Rectal smooth muscle tissue (tissue), 1 donor: Measurements from ENCODE around the gene PLA2G4F.

Source experiments
- H3K27ac ChIP-seq: one replicate; pipeline ENCODE4 v1.7.0; 2013; ENCODE audit warnings: low read depth, low read length, inconsistent platforms
- H3K27me3 ChIP-seq: one replicate; pipeline ENCODE4 v1.7.0; 2013; ENCODE audit warnings: low read length; ENCODE audit not compliant: control insufficient read depth, insufficient read depth
- H3K36me3 ChIP-seq: one replicate; pipeline ENCODE4 v1.7.0; 2013; ENCODE audit warnings: low read length; ENCODE audit not compliant: control insufficient read depth, insufficient read depth
- H3K4me1 ChIP-seq: one replicate; pipeline ENCODE4 v1.7.0; 2013; ENCODE audit warnings: low read length; ENCODE audit not compliant: control insufficient read depth, insufficient read depth
- H3K4me3 ChIP-seq: one replicate; pipeline ENCODE4 v1.7.0; 2013; ENCODE audit warnings: low read length
- H3K9ac ChIP-seq: one replicate; pipeline ENCODE4 v1.7.0; 2013; ENCODE audit warnings: low read length

Gene PLA2G4F

GRCh38 chr15:42141795-42142667 lies 14.4 kb downstream of the PLA2G4F start:
- Histone ChIP-seq H3K4me1 (no peaks in the 10 kb centered on the region), H3K4me3 (no peak overlapping the region), H3K27me3 (no peaks in the 10 kb centered on the region), H3K9ac (no peak overlapping the region), H3K27ac (no peak overlapping the region), H3K36me3 (no peaks in the 10 kb centered on the region)

GRCh38 chr15:42141246-42141645 lies 15.2 kb downstream of the PLA2G4F start:
- Histone ChIP-seq H3K9ac (no peak overlapping the region), H3K4me3 (no peak overlapping the region), H3K27ac (no peak overlapping the region), H3K27me3 (no peaks in the 10 kb centered on the region), H3K36me3 (no peaks in the 10 kb centered on the region), H3K4me1 (no peaks in the 10 kb centered on the region)

- H3K4me1 ChIP-seq: no peaks in the 10 kb centered on the region
- H3K36me3 ChIP-seq: no peaks in the 10 kb centered on the region
- no peak overlapping the region for H3K4me3 ChIP-seq
- H3K27me3 ChIP-seq: no peaks in the 10 kb centered on the region
- no peak overlapping the region for H3K9ac ChIP-seq
- H3K27ac ChIP-seq: no peak overlapping the region
Observed at GRCh38 chr15:42140383-42141070, 15.9 kb downstream of the PLA2G4F start.

GRCh38 chr15:42139596-42139995 lies 16.8 kb downstream of the PLA2G4F start:
- Histone ChIP-seq H3K4me1 (no peaks in the 10 kb centered on the region), H3K36me3 (no peaks in the 10 kb centered on the region), H3K4me3 (no peak overlapping the region), H3K27ac (no peak overlapping the region), H3K27me3 (no peaks in the 10 kb centered on the region), H3K9ac (no peak overlapping the region)

GRCh38 chr15:42138968-42139386 lies 17.5 kb downstream of the PLA2G4F start:
- H3K4me1 ChIP-seq: no peaks in the 10 kb centered on the region
- H3K27ac ChIP-seq: no peak overlapping the region
- H3K36me3 ChIP-seq: no peaks in the 10 kb centered on the region
- no peak overlapping the region for H3K9ac ChIP-seq
- H3K4me3 ChIP-seq: no peak overlapping the region
- no peaks in the 10 kb centered on the region for H3K27me3 ChIP-seq

- Histone ChIP-seq H3K4me3 (no peak overlapping the region), H3K9ac (no peak overlapping the region), H3K4me1 (no peaks in the 10 kb centered on the region), H3K27me3 (no peaks in the 10 kb centered on the region), H3K27ac (no peak overlapping the region), H3K36me3 (no peaks in the 10 kb centered on the region)
Observed at GRCh38 chr15:42138411-42138810, 18.0 kb downstream of the PLA2G4F start.

- Histone ChIP-seq H3K4me1 (no peaks in the 10 kb centered on the region), H3K9ac (no peak overlapping the region), H3K36me3 (no peaks in the 10 kb centered on the region), H3K4me3 (no peak overlapping the region), H3K27ac (no peak overlapping the region), H3K27me3 (no peaks in the 10 kb centered on the region)
Observed at GRCh38 chr15:42137461-42138261, 18.8 kb downstream of the PLA2G4F start.

GRCh38 chr15:42136513-42136912 lies 19.9 kb downstream of the PLA2G4F start:
- Histone ChIP-seq H3K27ac (no peak overlapping the region), H3K4me1 (no peaks in the 10 kb centered on the region), H3K36me3 (no peaks in the 10 kb centered on the region), H3K4me3 (no peak overlapping the region), H3K27me3 (no peaks in the 10 kb centered on the region), H3K9ac (no peak overlapping the region)

- Histone ChIP-seq H3K4me1 (no peaks in the 10 kb centered on the region), H3K27ac (no peak overlapping the region), H3K36me3 (no peaks in the 10 kb centered on the region), H3K27me3 (no peaks in the 10 kb centered on the region), H3K9ac (no peak overlapping the region), H3K4me3 (no peak overlapping the region)
Observed at GRCh38 chr15:42135351-42135750, 21.1 kb downstream of the PLA2G4F start.

- H3K27me3 ChIP-seq: no peaks in the 10 kb centered on the region
- no peak overlapping the region for H3K9ac ChIP-seq
- no peaks in the 10 kb centered on the region for H3K4me1 ChIP-seq
- H3K36me3 ChIP-seq: no peaks in the 10 kb centered on the region
- no peak overlapping the region for H3K27ac ChIP-seq
- no peak overlapping the region for H3K4me3 ChIP-seq
Observed at GRCh38 chr15:42134617-42135245, 21.7 kb downstream of the PLA2G4F start.

GRCh38 chr15:42133886-42134502 lies 22.4 kb downstream of the PLA2G4F start:
- no peaks in the 10 kb centered on the region for H3K4me1 ChIP-seq
- H3K9ac ChIP-seq: no peak overlapping the region
- no peaks in the 10 kb centered on the region for H3K27me3 ChIP-seq
- no peak overlapping the region for H3K4me3 ChIP-seq
- H3K36me3 ChIP-seq: no peaks in the 10 kb centered on the region
- no peak overlapping the region for H3K27ac ChIP-seq
